ENCODE measurements around the gene ST6GALNAC4.
"Not testable (repeated sequence)": the region's sequence is repeated elsewhere in the genome, so short reads cannot be mapped to it uniquely, and the experiment has no call there.

ST6GALNAC4 gene

GRCh38 chr9:127884976-127885490, 31.8 kb downstream of the ST6GALNAC4 start:
- no peak for DNase-seq

GRCh38 chr9:127884427-127884911, 32.4 kb downstream of the ST6GALNAC4 start:
- DNase-seq: no peak

GRCh38 chr9:127883959-127884358, 32.9 kb downstream of the ST6GALNAC4 start:
- DNase-seq: no peak

DNA sequence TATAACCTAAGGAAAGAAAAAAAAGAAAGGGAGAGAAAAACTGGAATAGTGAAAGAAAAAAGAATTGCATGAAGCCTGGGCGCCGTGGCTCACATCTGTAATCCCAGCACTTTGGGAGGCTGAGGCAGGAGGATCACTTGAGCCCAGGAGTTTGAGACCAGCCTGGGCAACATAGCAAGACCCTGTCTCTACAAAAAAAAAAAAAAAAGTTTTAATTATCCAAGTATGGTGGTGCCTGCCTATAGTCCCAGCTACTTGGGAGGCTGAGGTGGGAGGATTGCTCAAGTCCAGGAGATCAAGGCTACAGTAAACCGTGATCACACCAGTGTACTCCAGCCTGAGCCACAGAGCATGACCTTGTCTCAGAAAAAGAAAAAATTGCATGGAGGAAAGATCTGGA, 35.1 kb downstream of the ST6GALNAC4 start:
- not testable (repeated sequence) for DNase-seq

- DNase-seq: no peak
Measured at GRCh38 chr9:127880143-127880542, 36.7 kb downstream of the ST6GALNAC4 start.

GRCh38 chr9:127878652-127879390, 38.0 kb downstream of the ST6GALNAC4 start:
- DNase-seq: no peak

DNA sequence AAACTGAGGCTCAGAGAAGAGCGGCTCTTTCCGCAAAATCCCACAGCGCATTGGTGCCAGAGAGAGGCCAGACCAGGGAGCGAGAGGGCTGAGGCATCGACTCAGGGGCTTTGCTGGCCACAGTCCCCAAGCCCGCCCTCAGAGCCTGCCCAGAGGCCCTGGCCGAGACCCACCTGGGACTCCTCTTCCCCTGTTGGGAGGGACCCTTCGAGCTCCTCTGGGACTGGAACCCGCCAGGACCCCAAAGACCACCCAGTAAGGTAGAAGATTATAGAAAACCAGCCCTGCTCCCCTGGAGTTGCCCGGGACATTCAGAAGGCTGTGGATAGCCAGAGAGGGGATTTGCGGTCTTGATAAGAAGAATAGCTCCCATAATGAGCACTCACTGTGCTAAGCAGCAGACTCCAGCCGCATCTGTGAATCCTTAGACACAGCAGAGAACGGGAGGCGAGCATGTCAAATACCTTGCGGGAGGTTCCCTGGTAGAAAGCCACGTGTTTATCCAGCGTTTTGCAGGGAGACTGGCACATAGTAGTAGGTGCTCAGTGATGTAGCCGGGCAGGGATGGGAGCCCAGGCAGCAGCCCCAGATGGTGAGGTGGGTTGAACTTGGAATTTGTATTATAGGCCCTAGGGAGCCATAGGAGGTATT, 38.7 kb downstream of the ST6GALNAC4 start:
- no peak for DNase-seq

GRCh38 chr9:127877566-127877998, 39.3 kb downstream of the ST6GALNAC4 start, which contains the start of gene AK1:
Gene AK1, minus strand, starts transcription at chr9:127877675. Its CDS starts 3,058 bp downstream, at chr9:127874617.
- DNase-seq: no peak

GRCh38 chr9:127876764-127877562, 39.9 kb downstream of the ST6GALNAC4 start:
- no peak for DNase-seq

DNA sequence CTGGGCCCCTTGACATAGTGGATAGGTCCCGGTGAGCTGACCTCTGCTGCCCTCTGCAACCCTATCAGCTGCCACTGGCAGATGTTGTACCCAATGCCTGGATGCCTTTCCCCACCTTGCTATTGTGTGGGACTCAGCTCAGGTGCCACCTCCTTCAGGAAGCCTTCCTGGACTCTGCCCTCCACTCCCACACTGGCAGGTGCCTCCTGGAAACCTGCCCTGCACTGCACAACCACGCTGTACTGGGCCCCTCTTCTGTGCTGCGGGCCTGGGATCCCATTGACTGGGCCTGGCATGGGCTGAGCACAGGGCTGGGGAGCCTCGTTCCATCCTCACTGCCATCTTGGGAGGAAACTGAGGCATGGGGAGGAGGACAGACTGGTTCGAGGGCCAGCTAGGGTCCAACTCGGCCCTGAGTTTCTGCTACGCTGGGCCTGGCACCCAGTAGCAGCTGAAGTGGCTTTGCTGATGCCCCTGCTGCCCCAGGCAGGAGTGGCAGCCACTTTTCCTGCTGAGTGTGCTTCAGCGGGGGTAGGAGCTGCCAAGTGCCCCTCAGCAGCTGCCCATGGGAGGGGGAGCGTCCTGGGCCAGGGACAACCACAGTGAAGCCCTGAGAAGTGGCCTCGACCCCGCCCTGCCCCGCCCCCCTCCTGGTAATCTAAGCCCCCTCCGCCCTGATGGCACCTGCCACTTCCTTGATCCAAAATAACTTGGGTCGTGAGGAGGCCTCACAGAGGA, 40.6 kb downstream of the ST6GALNAC4 start:
- DNase-seq: no peak

DNA sequence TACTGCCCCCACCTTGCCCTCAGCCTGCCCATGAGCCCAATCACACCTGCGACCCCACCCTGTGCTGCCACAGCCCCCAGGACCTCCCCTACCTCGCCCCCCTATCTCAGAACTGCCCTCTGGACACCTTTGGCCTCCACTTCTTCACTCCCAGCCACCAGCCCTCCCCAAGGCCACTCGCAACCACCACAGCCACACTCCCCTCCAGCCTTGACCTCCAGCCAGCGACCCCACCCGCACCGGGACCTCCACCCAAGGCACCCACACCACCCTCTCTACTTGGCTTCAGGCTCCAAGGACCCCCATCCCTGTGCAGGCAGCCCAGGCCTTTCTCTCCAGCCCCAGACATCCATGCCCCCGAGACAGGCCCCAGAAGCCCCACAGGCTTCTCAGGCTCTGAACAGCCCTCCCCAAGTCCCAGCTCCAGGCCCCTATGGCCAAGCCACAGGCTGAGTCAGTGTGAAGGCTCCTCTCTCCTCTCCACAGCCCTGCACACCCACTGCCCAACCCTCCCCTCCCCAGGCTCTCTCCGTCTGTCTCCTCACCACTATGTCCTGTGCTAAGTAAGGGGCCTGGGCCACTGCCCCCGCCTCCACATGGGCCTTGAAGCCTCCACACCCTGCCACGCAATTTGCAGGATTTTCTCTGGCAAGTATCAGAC, 41.4 kb downstream of the ST6GALNAC4 start:
- DNase-seq: no peak

GRCh38 chr9:127874301-127875221, 42.3 kb downstream of the ST6GALNAC4 start:
- no peak for DNase-seq

- DNase-seq: no peak
Measured at GRCh38 chr9:127873886-127874285, 43.0 kb downstream of the ST6GALNAC4 start.

DNA sequence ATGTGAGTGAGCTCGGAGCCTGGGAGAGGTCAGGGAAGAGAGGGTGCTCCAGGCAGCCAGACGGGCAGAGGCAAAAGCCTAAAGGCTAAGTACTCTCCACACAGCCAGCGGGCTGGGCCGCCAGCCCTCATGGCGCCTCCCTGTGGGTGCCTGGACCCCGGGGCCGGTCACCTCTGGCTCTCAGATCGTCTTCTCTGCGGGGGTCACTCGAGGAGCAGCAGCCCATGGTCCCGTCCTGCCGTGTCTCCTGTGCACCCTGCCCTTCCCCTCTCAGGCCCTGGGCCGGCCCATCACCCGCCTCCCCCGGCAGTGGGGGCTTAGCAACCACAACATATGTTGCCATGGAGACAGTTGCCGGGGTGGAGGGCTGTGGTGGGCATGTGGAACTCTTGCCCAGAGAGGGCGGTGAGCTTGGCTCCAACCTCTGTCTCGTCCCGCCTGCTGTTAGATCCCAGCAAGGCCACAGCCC, 43.6 kb downstream of the ST6GALNAC4 start:
- no peak for DNase-seq

GRCh38 chr9:127872369-127873222, 44.2 kb downstream of the ST6GALNAC4 start:
- no peak for DNase-seq

- DNase-seq: no peak
Measured at GRCh38 chr9:127871531-127871930, 45.3 kb downstream of the ST6GALNAC4 start.

DNA sequence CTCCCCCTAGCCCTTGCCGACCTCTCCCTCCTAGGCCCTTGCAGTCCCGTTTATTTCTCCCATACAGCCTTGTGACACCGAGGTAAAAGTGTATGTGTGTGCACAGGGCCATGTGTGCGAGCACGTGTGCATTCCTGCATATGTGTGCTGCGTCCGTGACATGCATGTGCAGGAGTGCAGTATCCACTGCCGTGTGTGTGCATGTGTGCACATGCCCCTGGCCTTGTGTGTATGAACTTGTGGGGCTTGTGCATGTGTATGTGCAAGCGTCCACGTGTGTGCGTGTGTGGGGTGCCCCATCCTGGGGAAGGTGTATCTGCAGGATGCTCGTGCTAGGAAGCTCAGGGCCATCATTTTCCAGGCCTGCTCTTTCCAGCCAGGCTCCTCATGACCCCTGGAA, 46.0 kb downstream of the ST6GALNAC4 start:
- DNase-seq: no peak

- DNase-seq: not testable (repeated sequence)
Measured at GRCh38 chr9:127870153-127870491, 46.7 kb downstream of the ST6GALNAC4 start.

GRCh38 chr9:127869310-127870152, 47.3 kb downstream of the ST6GALNAC4 start:
- DNase-seq: peak; percentile 79

Data from activated T-cell treated with anti-CD3 and anti-CD28 coated beads, Interleukin-2, amount 50 U/mL, for 1 hour (primary cell).